SKM-1 (cell line): Measurements from ENCODE around the gene CYRIA.

Experiments
- DNase-seq: peaks from one replicate; lab custom pipeline; 2025; ENCODE audit not compliant: unreplicated experiment; lab: John Stamatoyannopoulos, UW

The CYRIA gene

DNA sequence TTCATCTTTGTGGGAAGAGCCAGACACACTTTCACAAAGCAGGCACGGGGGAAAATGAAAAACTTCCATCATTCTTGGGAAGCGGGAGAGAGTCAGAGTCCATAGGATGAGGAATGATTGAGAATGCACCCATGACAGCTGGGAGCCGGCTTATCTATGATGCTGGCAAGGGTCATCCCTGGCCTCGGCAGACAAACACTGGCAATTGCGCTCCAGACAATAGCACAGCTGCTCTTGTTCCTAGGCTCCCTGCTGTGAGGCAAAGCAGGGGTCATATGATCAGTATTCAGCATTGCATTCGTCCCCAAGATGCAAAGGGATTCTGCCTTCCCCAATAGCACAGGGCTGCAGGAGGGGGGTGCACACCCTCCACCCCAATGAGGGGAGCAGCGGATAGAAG lies 33.0 kb downstream of the CYRIA start:
- DNase-seq, result no peak

GRCh38 chr2:16630463-16630862 lies 35.2 kb downstream of the CYRIA start:
- DNase-seq, result peak; percentile 91

DNA sequence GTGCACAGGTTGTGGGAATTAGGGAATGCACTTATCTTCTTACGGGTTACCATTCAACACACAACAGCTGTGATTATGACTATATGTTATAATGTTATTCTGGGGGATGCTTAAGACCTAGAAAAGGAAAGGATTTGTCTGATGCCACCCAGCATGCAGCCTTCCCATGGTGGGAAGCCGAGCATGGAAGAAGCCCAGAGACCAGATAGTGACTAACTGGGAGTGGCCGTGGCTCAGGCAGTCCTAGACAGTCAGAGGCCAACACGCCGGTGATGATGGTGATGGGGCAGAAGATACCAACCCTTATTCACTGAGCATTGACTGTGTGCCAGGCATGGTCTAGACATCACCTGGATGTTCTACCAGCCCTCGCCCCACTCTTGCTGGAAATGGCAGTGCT lies 35.9 kb downstream of the CYRIA start:
- DNase-seq, result no peak

- DNase-seq, result no peak
These were observed 36.6 kb downstream of the CYRIA start for GRCh38 chr2:16629044-16629443.

DNA sequence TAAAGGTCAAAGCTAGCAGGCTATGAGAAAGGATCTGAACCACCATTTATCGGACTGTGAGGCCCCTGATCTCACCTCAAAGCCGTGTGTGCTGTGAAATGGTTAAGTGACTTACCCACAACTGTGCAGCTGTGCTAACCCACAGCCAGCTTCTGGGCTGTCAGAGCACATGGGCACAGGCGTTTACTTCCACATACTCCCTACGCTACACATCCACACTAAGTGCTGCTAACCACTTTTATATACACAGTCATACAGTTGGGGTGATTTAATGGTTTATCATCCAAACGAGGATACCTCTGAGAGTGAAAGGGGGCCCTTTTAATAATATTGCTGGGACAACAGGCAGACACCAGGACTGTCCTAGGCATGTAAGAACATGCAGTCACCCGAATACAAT lies 37.3 kb downstream of the CYRIA start:
- no peak for DNase-seq

DNA sequence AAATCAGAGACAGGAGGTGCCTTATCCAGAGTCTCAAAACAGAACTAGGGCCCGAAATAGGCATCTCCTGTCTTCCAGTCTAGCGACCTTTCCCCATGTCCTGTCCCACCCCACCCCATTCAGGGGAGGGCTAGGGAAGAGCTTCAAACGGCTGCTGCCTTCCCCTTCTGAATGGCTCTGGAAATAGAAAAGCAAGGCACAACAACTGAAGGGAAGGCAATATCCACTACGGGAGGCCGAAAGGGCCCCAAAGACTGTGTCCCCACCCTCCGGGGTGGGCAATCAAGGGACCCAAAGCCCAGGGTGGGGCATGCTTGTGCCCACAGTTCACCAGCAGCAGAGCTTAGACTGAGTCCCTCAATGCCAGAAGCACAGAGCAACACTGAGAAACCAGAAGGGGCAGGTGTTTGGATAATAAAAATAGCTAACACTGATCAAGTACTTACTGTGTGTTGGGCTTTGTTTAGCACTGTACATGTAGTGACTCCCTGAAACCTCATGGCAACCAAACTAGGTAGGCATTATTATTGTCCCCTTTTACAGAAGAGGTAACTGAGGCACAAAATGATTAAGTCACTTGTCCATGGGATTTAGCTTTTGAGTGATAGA lies 38.5 kb downstream of the CYRIA start:
- no peak for DNase-seq

DNA sequence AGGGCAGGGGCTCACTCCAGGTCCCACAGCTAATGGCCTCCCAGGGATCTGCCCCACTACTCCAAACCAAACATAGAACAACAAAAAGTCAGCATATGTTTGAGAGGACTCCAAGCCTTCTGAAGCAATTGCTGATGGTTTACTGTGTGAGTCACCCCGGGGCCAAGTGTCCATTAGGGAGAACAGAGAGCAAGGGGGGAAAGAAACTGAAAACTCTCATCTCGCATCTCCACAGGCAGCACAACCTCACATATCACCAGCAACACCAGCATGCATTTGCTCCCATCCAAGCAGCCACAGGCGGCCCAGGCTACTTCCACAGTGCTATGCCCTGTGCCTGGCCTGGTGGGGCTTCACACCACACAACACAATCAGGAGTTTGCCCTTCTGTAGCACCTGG lies 39.1 kb downstream of the CYRIA start:
- no peak for DNase-seq

GRCh38 chr2:16625759-16626158 lies 39.9 kb downstream of the CYRIA start:
- peak; percentile 16 for DNase-seq

DNA sequence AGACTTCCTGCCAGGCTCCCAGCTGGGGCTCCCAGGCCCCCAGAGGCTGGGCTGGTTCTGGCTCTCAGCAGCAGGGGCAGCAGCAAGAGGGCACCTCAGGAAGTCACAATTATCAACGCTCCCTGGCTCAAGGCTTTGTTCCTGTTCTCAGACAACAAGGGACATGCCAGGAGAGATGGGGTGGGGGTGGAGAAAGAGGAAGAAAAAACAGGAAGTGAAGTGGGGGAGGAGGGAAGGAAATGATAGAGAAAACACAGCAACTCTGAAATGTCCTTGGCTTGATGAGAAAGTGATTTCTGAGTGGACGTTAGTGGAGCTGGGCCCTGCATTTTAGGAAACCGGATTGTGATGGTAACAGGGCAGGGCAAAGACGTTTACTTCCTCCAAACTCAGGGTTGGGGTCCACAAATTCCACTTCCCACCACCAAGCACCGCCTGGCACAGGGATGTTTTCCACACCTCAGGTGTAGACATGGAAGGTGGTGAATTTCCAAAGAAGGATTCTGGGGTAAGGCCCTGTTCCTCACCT lies 40.4 kb downstream of the CYRIA start:
- DNase-seq, result peak; percentile 98

DNA sequence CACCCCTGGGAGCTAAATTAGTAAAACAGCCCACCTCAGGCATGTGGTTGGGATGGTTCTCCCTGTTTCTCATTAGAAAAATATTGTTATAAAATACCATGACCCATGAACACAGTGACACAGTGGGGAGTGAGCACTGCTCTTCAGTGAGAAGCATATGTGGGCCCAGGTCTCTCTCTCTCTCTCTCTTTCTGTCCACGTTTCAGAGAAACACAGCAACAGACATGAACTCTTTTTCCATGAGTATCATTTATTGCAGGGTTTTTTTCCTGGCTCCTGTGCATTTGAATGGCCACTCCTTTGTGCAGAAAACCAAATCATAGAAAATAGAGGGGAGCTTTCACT lies 41.2 kb downstream of the CYRIA start:
- no peak for DNase-seq

- no peak for DNase-seq
These were observed 41.8 kb downstream of the CYRIA start for GRCh38 chr2:16623564-16624435.

DNA sequence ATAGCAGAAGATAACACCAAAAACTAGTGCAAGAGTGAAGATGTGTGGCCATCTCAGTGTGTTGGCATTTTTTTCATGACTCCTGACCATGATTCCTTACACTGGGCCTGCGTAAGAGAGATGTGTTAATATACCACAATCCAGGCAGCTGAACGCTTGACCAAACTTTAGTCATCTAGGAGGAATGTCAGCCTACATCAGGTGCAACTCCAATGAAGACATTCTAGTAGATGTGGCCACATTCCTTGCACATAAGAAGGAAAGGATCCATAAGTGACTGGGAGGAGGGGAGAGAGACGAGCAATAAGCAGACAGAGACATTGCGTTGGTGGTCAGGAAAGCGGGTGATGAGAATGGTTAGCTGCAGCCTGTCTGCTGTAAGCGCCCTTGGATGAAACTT lies 42.6 kb downstream of the CYRIA start:
- no peak for DNase-seq

GRCh38 chr2:16622399-16622968 lies 43.1 kb downstream of the CYRIA start:
- DNase-seq, result peak; percentile 71

GRCh38 chr2:16621316-16621715 lies 44.3 kb downstream of the CYRIA start:
- no peak for DNase-seq

DNA sequence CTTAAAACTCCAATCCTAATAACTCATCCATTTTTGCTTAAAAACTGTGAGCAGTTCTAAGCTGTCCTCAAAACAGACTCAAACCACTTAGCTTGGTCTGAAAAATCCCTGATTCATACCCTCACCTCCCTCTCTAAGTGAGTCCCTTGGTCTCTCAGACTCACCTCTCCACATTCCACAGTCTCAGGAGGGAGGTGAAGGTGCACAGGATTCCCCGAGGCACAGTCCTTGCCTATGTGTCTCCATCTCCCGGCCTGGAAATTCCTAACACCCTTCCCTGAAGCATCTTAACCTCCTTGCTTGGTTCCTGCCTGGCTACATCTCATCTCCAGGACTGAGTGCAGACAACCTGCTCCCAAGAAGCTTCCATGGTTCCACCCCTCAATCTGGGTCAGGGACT lies 45.0 kb downstream of the CYRIA start:
- DNase-seq, result no peak

GRCh38 chr2:16619576-16620245 lies 45.9 kb downstream of the CYRIA start:
- DNase-seq, result no peak

- DNase-seq, result no peak
These were observed 48.1 kb downstream of the CYRIA start for GRCh38 chr2:16617282-16618266.
